Renal cortical epithelial cell (primary cell): ENCODE measurements around the gene MYO1C. TPM values are rescaled to one million over a fixed set of nuclear protein-coding genes. Genes with fewer than 3 reads are reported as not detected.
"Not testable (repeated sequence)": the region's sequence is repeated elsewhere in the genome, so short reads cannot be mapped to it uniquely, and the experiment has no call there.

Source experiments
- DNase-seq: peaks from one replicate; pipeline ENCODE4 v3.0.0-alpha.2; 2011; ENCODE audit warnings: low read depth
- total RNA-seq: library from RNA; depleted of rRNA; stranded (reverse); fragments of >200 nt; gene quantifications from 2 replicates; pipeline ENCODE4 v1.2.3, GENCODE V29; 2014

Gene MYO1C
- total RNA-seq, 1 donor from 2014 or later = 355 TPM

DNA sequence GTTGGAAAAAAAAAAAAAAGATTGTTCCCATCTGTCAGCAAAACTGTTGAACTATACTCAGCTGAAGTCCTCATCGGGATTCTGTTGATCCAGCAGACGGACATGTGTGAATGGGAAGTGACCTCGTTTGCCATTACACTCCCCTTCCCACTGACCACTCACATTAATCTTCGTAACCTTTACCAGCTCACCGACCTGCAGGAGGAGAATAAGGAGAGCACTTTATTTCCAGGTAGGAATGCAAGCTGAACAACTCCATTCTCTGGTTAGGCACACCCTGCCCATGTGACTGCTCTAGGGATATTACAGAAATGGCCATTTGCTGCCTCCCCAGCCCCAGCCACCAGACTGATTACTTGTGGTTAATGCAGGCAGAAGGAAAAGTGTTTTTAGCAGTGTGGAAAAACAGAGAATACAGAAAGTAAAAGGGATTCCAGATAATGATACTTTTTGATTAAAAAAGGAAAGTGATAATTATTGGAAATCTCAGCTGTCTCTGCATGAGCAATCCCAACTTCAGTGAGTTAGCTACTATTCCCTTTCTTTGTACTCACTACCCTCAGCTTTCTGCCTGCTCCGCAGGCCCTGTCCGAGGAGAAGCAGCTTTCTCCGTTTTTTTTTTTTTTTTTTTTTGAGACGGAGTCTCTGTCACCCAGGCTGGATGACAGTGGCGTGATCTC, 68.9 kb downstream of the MYO1C start:
- DNase-seq = peak; percentile 64

DNA sequence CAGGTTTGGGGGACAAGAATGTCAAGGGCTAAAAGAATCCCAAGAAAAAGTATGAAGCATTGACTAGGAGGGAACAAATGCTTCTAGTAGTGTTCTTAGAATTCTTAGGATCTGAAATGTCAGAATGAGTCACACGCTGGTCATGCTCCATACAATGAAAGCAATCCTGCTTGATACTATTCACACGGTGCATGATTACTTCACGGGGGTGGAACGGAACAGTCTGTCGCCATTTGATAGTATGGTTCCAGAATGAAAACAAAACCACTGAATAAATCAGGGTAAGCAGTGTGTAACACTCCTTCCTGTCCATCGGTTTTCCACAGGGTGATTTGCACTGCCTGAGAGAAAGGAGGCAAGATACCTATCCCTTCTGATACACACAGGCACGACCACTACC, 69.6 kb downstream of the MYO1C start:
- DNase-seq = peak; percentile 99

DNA sequence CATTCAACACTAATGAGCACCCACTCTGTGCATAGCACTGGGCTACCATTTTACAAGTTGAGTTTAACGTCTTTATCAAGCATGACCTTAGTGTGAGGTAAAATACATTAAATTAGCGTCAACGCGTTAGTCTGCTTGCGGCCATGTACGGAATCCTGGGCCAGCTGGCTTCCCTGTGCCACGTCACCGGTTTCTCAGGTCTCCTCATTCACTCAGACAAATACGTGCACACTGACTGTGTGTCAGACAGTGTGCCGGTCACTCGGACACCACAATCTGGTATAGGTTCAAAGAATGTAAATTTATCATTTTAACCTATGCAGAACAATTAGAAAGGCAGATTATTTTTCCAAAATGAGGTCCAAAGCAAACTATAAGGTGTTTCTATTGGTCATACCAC, 71.0 kb downstream of the MYO1C start:
- no peak for DNase-seq

DNA sequence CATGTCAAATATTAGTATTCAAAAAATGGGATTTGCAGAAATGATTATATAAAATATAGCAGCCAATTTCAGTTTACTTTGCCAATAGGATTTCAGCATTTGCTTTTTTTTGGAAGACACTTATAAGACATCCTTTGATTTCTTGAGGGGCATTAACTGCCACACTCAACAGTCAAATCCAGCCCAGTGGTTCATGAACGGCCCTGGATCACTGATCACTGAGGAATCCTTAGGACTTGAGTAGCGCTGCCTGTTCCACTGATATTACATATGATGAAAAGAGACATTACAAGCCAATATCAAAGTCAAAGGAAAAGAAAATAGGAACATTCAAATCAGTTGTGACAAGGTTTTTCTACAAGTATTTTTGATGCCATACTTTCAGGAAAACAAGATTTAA, 71.5 kb downstream of the MYO1C start:
- DNase-seq = no peak

DNA sequence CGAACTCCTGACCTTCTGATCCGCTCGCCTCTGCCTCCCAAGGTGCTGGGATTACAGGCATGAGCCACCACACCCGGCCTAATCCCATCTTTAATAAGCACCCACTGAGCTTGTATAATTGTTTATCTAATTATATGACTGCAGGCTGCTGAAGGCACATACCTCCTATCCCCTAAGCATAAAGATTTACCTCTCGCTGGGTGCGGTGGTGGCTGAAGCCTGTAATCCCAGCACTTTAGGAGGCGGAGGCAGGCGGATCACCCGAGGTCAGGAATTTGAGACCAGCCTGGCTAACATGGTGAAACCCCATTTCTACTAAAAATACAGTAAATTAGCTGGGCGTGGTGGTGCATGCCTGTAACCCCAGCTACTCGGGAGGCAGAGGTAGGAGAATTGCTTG, 72.3 kb downstream of the MYO1C start:
- DNase-seq = no peak

DNA sequence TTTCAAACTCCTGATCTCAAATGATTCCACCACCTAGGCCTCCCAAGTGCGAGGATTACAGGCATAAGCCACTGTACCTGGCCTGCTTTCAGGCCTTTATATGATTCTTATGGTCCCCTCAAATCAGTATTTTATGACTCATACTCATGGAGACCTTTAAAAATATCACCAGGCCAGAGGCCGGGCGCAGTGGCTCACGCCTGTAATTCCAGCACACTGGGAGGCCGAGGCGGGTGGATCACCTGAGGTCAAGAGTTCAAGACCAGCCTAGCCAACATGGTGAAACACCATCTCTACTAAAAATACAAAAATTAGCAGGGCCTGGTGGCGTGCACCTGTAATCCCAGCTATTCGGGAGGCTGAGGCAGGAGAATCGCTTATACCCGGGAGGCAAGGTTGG, 74.0 kb downstream of the MYO1C start:
- not testable (repeated sequence) for DNase-seq

DNA sequence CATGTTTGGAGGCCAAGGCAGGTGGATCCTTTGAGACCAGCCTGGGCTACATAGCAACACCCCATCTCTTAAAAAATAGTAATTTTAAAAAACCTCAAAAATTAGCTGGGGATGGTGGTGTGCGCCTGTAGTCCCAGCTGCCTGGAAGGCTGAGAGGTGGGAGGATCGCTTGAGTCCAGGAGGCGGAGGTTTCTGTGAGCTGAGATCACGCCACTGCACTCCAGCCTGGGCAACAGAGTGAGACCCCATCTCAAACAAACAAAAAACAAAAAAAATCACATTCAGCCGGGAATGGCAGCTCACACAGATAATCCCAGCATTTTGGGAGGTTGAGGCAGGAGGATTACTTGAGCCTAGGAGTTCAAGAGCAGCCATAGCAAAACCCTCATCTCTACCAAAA, 76.1 kb downstream of the MYO1C start:
- no peak for DNase-seq

DNA sequence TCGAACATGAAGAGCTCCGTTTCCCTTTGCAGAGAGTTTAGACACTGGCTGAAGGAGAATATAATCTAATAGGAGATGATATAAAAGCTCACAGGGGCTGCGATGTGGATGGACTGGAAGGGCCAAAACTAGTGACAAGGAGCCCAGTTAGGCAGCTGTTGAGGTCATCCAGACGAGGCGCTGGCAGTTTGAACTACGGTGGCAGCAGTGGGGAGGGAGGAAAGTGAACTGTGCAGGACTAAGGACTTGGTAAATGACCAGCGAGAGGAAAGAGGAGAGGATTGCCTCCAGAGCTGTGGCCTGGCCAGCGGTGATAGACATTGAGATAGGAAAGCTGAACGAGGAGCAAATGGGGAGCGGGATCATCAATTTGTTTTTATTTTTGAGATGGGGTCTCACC, 77.9 kb downstream of the MYO1C start:
- no peak for DNase-seq

Other genes starting within 250 kb of the MYO1C start
- not detected in 2 replicates for gene BHLHA9, start 222.2 kb downstream of the MYO1C start, total RNA-seq
- not detected in 2 replicates for gene TRARG1, start 213.0 kb downstream of the MYO1C start, total RNA-seq
- gene YWHAE, start 92.5 kb downstream of the MYO1C start, total RNA-seq = 615 and 1,023 TPM in 2 replicates
- gene CRK, start 36.5 kb downstream of the MYO1C start, total RNA-seq = 159 and 234 TPM in 2 replicates
- 26.5 and 42.2 TPM in 2 replicates for gene INPP5K, start 23.9 kb upstream of the MYO1C start, total RNA-seq
- gene PITPNA, start 70.1 kb upstream of the MYO1C start, total RNA-seq = 12.2 and 28.3 TPM in 2 replicates
- 8.9 and 33.1 TPM in 2 replicates for gene SLC43A2, start 136.1 kb upstream of the MYO1C start, total RNA-seq
- gene SCARF1, start 153.0 kb upstream of the MYO1C start, total RNA-seq = 0.55 and 1.6 TPM in 2 replicates
- gene RILP, start 157.2 kb upstream of the MYO1C start, total RNA-seq = 4.9 and 19.8 TPM in 2 replicates
- gene PRPF8, start 192.2 kb upstream of the MYO1C start, total RNA-seq = 55.7 and 166 TPM in 2 replicates
- gene TLCD2, start 217.7 kb upstream of the MYO1C start, total RNA-seq = 6.6 and 7.5 TPM in 2 replicates
- gene WDR81, start 232.0 kb upstream of the MYO1C start, total RNA-seq = 29.2 and 42.6 TPM in 2 replicates